GM19023 (cell line): Measurements from ENCODE around the gene APOO.
A peak's percentile ranks its signal among the peaks of the same experiment; 100 is the strongest.

Source experiments
- ATAC-seq: cut with Tn5 transposase; IDR thresholded peaks from one replicate; pipeline ENCODE4 v1.9.1; 2021; ENCODE audit warnings: mild to moderate bottlenecking, moderate library complexity; ENCODE audit not compliant: unreplicated experiment

APOO gene

GRCh38 chrX:23907498-23908218 is at the start of gene APOO, which contains the start of gene CXorf58:
Gene APOO, minus strand, starts transcription at chrX:23907938. Its CDS starts 236 bp downstream, at chrX:23907702.
Gene CXorf58, plus strand, starts transcription at chrX:23908006. Its CDS starts 2,297 bp downstream, at chrX:23910303.
- peak; percentile 90 for ATAC-seq

GRCh38 chrX:23954396-23954795 is 46.7 kb upstream of the APOO start:
- ATAC-seq = no peak

- no peak for ATAC-seq
These were observed 46.2 kb upstream of the APOO start for GRCh38 chrX:23953908-23954269.

- ATAC-seq = peak; percentile 90
These were observed 45.5 kb upstream of the APOO start for GRCh38 chrX:23952984-23953907.

DNA sequence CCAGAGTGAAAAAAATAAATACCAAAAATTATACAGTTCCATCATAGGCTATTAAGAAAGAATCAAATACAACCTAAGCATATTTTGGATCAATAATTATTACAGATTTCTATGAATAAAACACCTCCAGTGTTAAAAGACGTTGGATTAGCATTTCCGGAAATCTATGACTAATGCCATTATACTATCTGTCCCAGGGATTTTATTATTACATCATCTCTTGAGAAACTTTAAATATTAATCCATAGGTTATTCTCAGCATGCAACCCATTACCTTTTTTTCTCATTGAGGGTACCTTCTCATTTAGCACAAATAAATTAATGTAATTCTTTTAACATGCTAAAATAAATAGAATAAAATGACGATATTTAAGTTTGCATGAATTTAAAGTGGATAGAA is 44.7 kb upstream of the APOO start:
- ATAC-seq = no peak

DNA sequence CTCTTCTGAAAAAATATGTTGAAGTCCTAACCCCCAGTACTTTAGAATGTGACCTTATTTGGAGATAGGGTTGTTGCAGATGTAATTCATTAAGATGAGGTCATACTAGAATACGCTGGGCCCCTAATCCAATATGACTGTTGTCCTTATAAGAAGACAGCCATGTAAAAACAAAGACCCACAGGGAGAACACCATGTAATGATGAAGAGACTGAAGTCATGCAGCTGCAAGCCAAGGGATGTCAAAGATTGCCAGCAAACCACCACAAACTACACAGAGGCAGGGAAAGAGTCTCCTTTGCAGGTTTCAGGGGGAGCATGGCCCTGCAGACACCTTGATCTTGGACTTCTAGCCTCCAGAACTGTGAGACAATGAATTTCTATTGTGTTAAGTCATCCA is 37.5 kb upstream of the APOO start:
- no peak for ATAC-seq

DNA sequence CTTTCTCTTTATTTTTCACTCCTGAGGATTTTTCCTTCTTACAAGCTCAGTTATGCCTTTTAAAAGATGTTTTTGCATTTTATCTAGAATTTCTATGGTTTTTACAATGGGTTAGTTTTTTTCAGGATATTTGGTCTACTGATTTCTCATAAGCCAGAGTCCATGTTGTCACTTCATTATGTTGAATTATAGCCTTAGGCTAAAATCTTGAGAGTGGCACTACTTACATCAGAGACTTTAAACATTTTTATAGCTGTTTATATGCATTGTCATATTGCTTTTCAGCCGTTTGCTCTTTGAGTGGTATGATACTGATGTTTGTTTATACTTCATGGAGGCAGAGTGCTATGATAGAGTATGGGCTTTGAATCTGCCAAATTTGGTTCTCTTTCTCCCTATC is 36.5 kb upstream of the APOO start:
- ATAC-seq = no peak

- ATAC-seq = no peak
These were observed 31.5 kb upstream of the APOO start for GRCh38 chrX:23939203-23939602.

GRCh38 chrX:23938690-23939089 is 31.0 kb upstream of the APOO start:
- ATAC-seq = no peak

DNA sequence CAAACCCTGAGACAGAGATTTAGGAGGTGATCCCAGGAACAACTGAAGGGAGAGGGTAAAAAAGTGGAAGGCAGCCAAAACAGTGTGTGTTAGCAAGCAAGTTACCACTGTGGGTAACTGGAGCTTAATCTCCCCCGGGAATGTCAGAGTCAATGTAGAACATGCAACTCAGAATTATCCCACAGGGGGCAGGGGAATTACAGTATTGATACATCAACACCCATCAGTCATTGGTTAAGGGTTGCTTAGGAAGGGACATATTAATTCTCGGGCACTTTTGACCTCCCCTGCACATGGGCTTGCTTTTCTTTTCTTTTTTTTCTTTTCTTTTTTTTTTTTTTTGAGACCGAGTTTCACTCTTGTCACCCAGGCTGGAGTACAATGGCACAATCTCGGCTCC is 29.4 kb upstream of the APOO start:
- ATAC-seq = no peak

- no peak for ATAC-seq
These were observed 28.4 kb upstream of the APOO start for GRCh38 chrX:23936180-23936579.

- no peak for ATAC-seq
These were observed 27.4 kb upstream of the APOO start for GRCh38 chrX:23935106-23935505.

DNA sequence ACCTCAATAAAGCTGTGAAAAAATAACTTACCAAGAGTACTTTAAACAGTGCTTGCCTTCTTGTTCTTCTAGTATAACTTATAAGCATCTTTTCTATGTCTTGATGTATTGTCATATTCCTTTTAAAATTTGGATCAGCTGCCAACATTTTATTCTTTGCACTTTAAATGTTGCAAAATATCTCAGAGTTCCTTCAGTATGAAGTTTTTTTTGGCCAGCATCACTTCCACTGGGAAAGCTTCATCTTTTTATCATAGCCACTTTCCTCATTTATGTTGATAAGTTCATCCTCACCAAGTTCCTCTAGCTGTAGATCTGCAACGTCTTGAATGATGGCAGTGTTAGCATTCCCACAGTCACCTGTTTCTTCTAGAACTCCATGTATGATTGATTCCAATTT is 24.3 kb upstream of the APOO start:
- no peak for ATAC-seq

- ATAC-seq = no peak
These were observed 23.3 kb upstream of the APOO start for GRCh38 chrX:23930894-23931604.

DNA sequence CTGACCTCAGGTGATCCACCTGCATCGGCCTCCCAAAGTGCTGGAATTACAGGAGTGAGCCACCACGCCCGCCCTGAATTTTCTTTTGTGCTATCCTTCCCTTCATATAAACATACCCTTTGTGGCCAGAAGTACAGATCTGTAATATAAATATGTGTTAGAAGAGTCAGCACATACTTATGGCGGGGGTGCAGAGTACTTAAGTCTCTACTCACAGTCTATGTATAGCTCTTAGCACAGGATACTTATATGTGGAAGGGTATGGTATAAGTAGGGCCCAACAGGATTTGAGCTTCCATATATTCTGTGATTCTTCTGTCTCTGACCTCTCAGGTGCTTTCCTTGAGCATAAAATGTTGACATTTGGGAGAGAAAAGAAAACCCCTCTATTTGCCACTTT is 18.3 kb upstream of the APOO start:
- ATAC-seq = no peak

- no peak for ATAC-seq
These were observed 12.1 kb upstream of the APOO start for GRCh38 chrX:23919706-23920320.

- ATAC-seq = no peak
These were observed 11.4 kb upstream of the APOO start for GRCh38 chrX:23919148-23919547.

DNA sequence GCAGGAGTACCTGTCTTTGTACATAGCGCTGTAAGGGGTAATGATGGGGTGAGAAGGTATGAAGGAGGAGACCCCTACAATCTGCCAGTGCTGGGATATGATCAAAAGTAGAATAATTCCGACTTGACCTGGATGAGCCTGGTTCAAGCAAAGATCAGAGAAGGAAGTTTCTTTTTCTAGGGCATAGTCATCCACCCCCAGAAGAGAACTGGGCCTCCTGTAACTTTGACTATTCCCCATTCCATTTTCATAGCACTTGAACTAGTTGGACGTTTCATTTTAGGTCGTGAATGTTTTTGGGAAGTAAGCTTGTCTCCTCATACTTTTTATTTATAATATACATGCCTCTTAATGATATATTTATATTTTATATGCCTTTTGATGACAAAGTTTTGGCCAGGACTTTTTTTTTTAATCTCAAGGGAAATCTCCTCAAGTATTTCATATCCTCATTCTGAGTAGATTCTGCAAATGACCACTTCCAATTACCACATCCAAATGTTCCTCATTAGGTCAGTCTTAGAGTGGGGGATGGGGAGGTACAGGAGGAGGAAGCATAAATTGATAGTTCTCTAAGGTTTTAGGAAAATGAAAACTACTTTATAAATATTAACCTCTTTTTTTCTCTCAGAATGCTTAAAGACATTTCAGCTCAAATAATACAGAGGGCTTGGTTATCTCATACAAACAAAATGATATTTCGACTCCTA is 3.5 kb upstream of the APOO start:
- ATAC-seq = no peak

GRCh38 chrX:23908219-23909004 is 674 bp upstream of the APOO start:
- ATAC-seq = no peak

DNA sequence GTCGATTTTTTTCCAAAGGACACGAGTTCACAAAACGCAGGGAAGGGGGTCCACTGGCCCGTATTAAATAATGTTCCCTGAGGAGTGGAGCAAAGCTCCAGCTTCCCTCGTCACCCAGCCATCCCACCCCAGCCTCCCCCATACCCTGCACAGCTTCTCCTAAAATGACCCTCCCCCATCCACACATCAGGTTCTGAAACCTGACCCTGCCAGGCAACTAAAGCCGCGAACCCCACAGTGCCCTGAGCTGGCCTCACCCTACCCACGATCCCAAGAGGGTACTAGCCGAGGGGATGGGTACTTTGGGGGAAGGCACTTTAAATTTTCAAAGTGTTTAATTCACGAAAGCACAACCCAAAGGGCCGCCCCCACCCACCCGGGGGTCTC is 634 bp downstream of the APOO start:
- peak; percentile 1 for ATAC-seq
